Lung (tissue), 12 donors: ENCODE data around the gene STOML3. TPM values are rescaled to one million over a fixed set of nuclear protein-coding genes. Genes with fewer than 3 reads are reported as not detected.

Source experiments
- ATAC-seq: fragments of 200-7000 bp; cut with Tn5 transposase; one replicate; pipeline ENCODE4 v1.9.1; 2020; ENCODE audit warnings: moderate number of reproducible peaks; ENCODE audit not compliant: insufficient read depth, low FRiP score
- DNase-seq, 3 donors: peaks; one replicate each; pipeline ENCODE4 v3.0.0-alpha.2; 2013 to 2017
- H3K27ac ChIP-seq, 2 donors: one replicate each; pipeline ENCODE4 v1.5.1; 2013; ENCODE audit warnings: mild to moderate bottlenecking in 2 of 2, moderate library complexity in 2 of 2, control low read depth in 1 of 2, inconsistent platforms in 1 of 2, low read depth in 1 of 2, low read length in 1 of 2
- H3K27me3 ChIP-seq, 3 donors: one replicate each; pipeline ENCODE4 v1.5.1; 2013; ENCODE audit warnings: low read length in 2 of 3; ENCODE audit not compliant: control insufficient read depth in 3 of 3, insufficient read depth in 3 of 3
- H3K36me3 ChIP-seq, 4 donors: one replicate each; pipeline ENCODE4 v1.5.1; 2013; ENCODE audit warnings: low read length in 4 of 4, mild to moderate bottlenecking in 1 of 4, moderate library complexity in 1 of 4; ENCODE audit not compliant: control insufficient read depth in 4 of 4, insufficient read depth in 4 of 4
- H3K4me1 ChIP-seq, 5 donors: one replicate each; pipeline ENCODE4 v1.5.1; 2013; ENCODE audit warnings: low read length in 5 of 5, mild to moderate bottlenecking in 2 of 5, moderate library complexity in 1 of 5; ENCODE audit not compliant: control insufficient read depth in 5 of 5, insufficient read depth in 5 of 5
- H3K4me3 ChIP-seq: one replicate; pipeline ENCODE4 v1.5.1; 2013; ENCODE audit warnings: mild to moderate bottlenecking, control low read depth, moderate library complexity
- H3K9ac ChIP-seq, 2 donors: one replicate each; pipeline ENCODE4 v1.5.1; 2013; ENCODE audit warnings: low read length in 2 of 2, control low read depth in 1 of 2; ENCODE audit not compliant: insufficient read depth in 1 of 2
- H3K9me3 ChIP-seq, 4 donors: one replicate each; pipeline ENCODE4 v1.5.1; 2013; ENCODE audit warnings: low read length in 3 of 4, mild to moderate bottlenecking in 1 of 4, moderate library complexity in 1 of 4; ENCODE audit not compliant: control insufficient read depth in 4 of 4, insufficient read depth in 3 of 4
- CTCF ChIP-seq: IDR thresholded peaks from 2 replicates; pipeline ENCODE4 v1.5.1; 2012; ENCODE audit warnings: mild to moderate bottlenecking; ENCODE audit errors: control extremely low read depth, extremely low read depth
- WGBS, 2 donors: extraction: QIAGEN DNeasy Blood & Tissue Kit; methylation state at CpG; one replicate each; pipeline ENCODE4 v1.1.7; 2013; 5-methylcytosine and 5-hydroxymethylcytosine counted together
- polyA plus RNA-seq, 2 donors: library from polyadenylated mRNA; stranded (reverse); fragments of 200-250 nt; gene quantifications; one replicate each; pipeline ENCODE4 v1.2.1, GENCODE V29; 2013
- total RNA-seq, 2 donors: library from RNA; depleted of rRNA in 1 of 2; stranded (reverse); fragments of >200 nt in 1 of 2; gene quantifications; one replicate each; pipeline ENCODE4 v1.2.1, GENCODE V29; 2014 to 2021
- donor health status: control.
- donor health status: control.
- donor health status: Bipolar disorder and iron deficiency.
- donor health status: healthy.
- donor health status: DM: yes; HTN: yes; CAD: no.

The STOML3 gene
- total and polyA plus RNA-seq, 4 donors: 2.0 to 9.8 (median 4.5) TPM

DNA sequence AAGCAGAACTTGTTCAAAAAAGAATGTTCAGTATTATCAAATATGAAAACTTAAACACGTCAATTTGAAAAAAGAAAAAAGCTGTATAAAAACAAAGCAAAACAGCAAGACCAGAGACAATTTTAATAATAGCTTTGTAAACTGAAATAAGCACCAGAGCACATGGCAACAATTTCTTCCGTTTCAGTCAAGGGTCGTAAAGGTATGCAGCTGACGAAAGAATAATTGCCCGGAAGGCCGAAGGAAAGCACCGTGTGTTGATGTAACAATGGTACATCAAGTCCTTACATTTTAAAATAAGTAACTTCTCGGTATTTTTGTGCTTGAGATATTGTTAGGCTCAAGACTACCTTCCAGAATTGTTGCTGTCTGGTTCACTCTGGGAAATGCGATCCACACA lies 45.6 kb upstream of the STOML3 start:
- H3K27ac ChIP-seq: no peak overlapping the region
- H3K4me1 ChIP-seq: peaks cover 2 to 46% (median 9%) of the 10 kb centered on the region in 5 donors
- DNase-seq: peak in 2 of 3 donors; percentile 47
- WGBS, 2 donors: 1% methylated on average over 9 of the region's 9 CpGs
- H3K9ac ChIP-seq: peak overlapping the region in 1 of 2 donors; percentile 89
- H3K9me3 ChIP-seq: no peaks in the 10 kb centered on the region
- H3K4me3 ChIP-seq: peak overlapping the region; percentile 56
- ATAC-seq: no peak
- no peaks in the 10 kb centered on the region for H3K27me3 ChIP-seq
- peaks cover 0 to 2% (median under 1%) of the 10 kb centered on the region in 4 donors for H3K36me3 ChIP-seq
- no peak for TF ChIP-seq CTCF

DNA sequence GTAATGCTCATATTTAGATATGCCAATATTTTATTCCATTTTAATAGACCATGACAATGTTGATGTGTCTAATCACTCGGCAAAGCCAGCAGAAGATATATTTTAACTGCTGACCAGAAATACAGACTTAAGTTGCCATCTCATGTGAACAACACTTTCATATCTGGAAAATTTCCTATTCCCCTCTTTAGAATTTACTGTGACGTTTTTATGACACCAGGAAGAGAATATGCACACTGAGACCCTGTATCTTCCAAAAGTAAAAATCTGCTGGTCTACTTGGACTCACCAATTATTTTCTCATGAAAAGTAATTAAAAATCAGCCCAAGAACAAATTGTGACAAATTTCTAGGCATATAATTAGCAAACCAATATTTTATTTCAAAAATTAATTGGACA lies 45.2 kb upstream of the STOML3 start:
- Histone ChIP-seq H3K4me3 (no peak overlapping the region), H3K27me3 (no peaks in the 10 kb centered on the region), H3K4me1 (peaks cover 2 to 42% (median 9%) of the 10 kb centered on the region in 5 donors), H3K27ac (no peak overlapping the region), H3K36me3 (peaks cover 0 to 2% (median 2%) of the 10 kb centered on the region in 4 donors), H3K9ac (peak overlapping the region in 1 of 2 donors; percentile 89), H3K9me3 (no peaks in the 10 kb centered on the region)
- TF ChIP-seq CTCF: no peak
- WGBS, 2 donors: 17 to 30% methylated on average over 2 of the region's 2 CpGs
- ATAC-seq: no peak
- peak in 1 of 3 donors; percentile 26 for DNase-seq

DNA sequence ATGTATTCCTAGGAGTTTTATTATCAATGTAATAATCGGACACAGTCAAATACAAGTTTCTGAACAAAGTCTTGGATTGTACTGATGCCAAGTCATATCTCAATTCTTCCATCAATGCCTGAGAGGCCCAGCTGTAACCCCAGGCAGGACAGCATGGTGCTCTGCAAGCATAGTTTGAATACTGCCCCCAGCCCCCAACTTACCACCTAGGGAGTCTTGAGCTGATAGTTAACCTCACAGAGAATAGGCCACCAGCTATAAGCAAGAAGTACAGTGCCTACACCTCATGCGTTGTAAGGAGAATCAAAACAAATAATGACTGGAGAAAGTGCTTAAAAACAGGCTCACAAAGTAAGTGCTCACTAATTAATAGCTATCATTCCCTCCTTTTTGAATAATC lies 44.6 kb upstream of the STOML3 start:
- no peak overlapping the region for H3K4me3 ChIP-seq
- H3K9ac ChIP-seq: peak overlapping the region in 1 of 2 donors; percentile 20
- no peaks in the 10 kb centered on the region for H3K9me3 ChIP-seq
- ATAC-seq: no peak
- no peak overlapping the region for H3K27ac ChIP-seq
- 51 to 55% methylated on average over 2 of the region's 2 CpGs for WGBS, 2 donors
- no peaks in the 10 kb centered on the region for H3K27me3 ChIP-seq
- no peak for DNase-seq
- H3K4me1 ChIP-seq: peaks cover 2 to 36% (median 9%) of the 10 kb centered on the region in 5 donors
- H3K36me3 ChIP-seq: peaks cover 0 to 2% (median 2%) of the 10 kb centered on the region in 4 donors
- TF ChIP-seq CTCF: no peak

- 85 to 89% methylated on average over 1 of the region's 1 CpG for WGBS, 2 donors
- ATAC-seq: no peak
- no peak overlapping the region for H3K4me3 ChIP-seq
- DNase-seq: no peak
- TF ChIP-seq CTCF: no peak
- no peaks in the 10 kb centered on the region for H3K27me3 ChIP-seq
- H3K4me1 ChIP-seq: peaks cover 0 to 26% (median 5%) of the 10 kb centered on the region in 5 donors
- no peak overlapping the region for H3K27ac ChIP-seq
- peaks cover 0 to 2% (median 2%) of the 10 kb centered on the region in 4 donors for H3K36me3 ChIP-seq
- H3K9me3 ChIP-seq: no peaks in the 10 kb centered on the region
- H3K9ac ChIP-seq: no peak overlapping the region
These were observed 43.5 kb upstream of the STOML3 start for GRCh38 chr13:39034085-39034484.
